Liver (tissue), 9 donors: Measurements from ENCODE around the gene PRICKLE1. TPM values are rescaled to one million over a fixed set of nuclear protein-coding genes. Genes with fewer than 3 reads are reported as not detected.

Source experiments
- DNase-seq: peaks from one replicate; pipeline ENCODE4 v3.0.0-alpha.2; 2017; ENCODE audit warnings: low spot score
- H3K27ac ChIP-seq, 2 donors: one replicate each; pipeline ENCODE4 v1.7.0; 2013; ENCODE audit warnings: inconsistent platforms in 2 of 2, low read length in 2 of 2, control low read depth in 1 of 2, low read depth in 1 of 2, mild to moderate bottlenecking in 1 of 2
- H3K27me3 ChIP-seq, 4 donors: one replicate each; pipeline versions ENCODE4 v1.6.1 to v1.7.0; 2013; ENCODE audit warnings: low read length in 3 of 4, inconsistent platforms in 1 of 4, mild to moderate bottlenecking in 1 of 4, moderate library complexity in 1 of 4; ENCODE audit not compliant: control insufficient read depth in 4 of 4, insufficient read depth in 4 of 4
- H3K36me3 ChIP-seq, 4 donors: one replicate each; pipeline versions ENCODE4 v1.6.1 to v1.7.0; 2013; ENCODE audit warnings: low read length in 3 of 4, mild to moderate bottlenecking in 3 of 4, low read depth in 1 of 4, moderate library complexity in 1 of 4; ENCODE audit not compliant: control insufficient read depth in 4 of 4, insufficient read depth in 3 of 4
- H3K4me1 ChIP-seq, 4 donors: one replicate each; pipeline versions ENCODE4 v1.6.1 to v1.7.0; 2013; ENCODE audit warnings: low read length in 3 of 4, mild to moderate bottlenecking in 3 of 4, moderate library complexity in 1 of 4; ENCODE audit not compliant: control insufficient read depth in 4 of 4, insufficient read depth in 4 of 4
- H3K4me3 ChIP-seq, 3 donors: one replicate each; pipeline versions ENCODE4 v1.6.1 to v1.7.0; 2013; ENCODE audit warnings: low read length in 3 of 3, control low read depth in 1 of 3, low read depth in 1 of 3, mild to moderate bottlenecking in 1 of 3
- H3K9ac ChIP-seq, 2 donors: one replicate each; pipeline ENCODE4 v1.7.0; 2013; ENCODE audit warnings: low read length in 2 of 2, mild to moderate bottlenecking in 2 of 2, moderate library complexity in 2 of 2, control low read depth in 1 of 2, low read depth in 1 of 2
- H3K9me3 ChIP-seq, 4 donors: one replicate each; pipeline versions ENCODE4 v1.6.1 to v1.7.0; 2013; ENCODE audit warnings: low read length in 3 of 4; ENCODE audit not compliant: control insufficient read depth in 4 of 4
- ATF3 ChIP-seq: IDR thresholded peaks from 2 replicates; pipeline ENCODE4 v1.6.1; 2016; ENCODE audit warnings: antibody characterized with exemption
- CTCF ChIP-seq: fragments of 150-350 bp; IDR thresholded peaks from 2 replicates; pipeline ENCODE4 v1.5.1; 2017; ENCODE audit warnings: improper control_type of control experiment, low read depth, low read length; ENCODE audit not compliant: missing input control
- FOXA1 ChIP-seq: IDR thresholded peaks from 2 replicates; pipeline ENCODE4 v1.6.1; 2016; ENCODE audit warnings: antibody characterized with exemption
- FOXA2 ChIP-seq: IDR thresholded peaks from 2 replicates; pipeline ENCODE4 v1.6.1; 2016; ENCODE audit warnings: antibody characterized with exemption
- GABPA ChIP-seq, 2 donors: IDR thresholded peaks in 1 of 2; conservative IDR thresholded peaks in 1 of 2; 2 replicates each; pipeline ENCODE4 v1.6.1; 2016; ENCODE audit warnings: antibody characterized with exemption in 2 of 2, mild to moderate bottlenecking in 1 of 2, moderate library complexity in 1 of 2
- HNF4A ChIP-seq, 2 donors: conservative IDR thresholded peaks; 2 replicates each; pipeline ENCODE4 v1.6.1; 2016; ENCODE audit warnings: antibody characterized with exemption in 2 of 2, mild to moderate bottlenecking in 2 of 2
- HNF4G ChIP-seq: IDR thresholded peaks from 2 replicates; pipeline ENCODE4 v1.6.1; 2016; ENCODE audit warnings: antibody characterized with exemption
- JUND ChIP-seq, 2 donors: IDR thresholded peaks; 2 replicates each; pipeline ENCODE4 v1.6.1; 2016; ENCODE audit warnings: antibody characterized with exemption in 2 of 2
- MAX ChIP-seq: IDR thresholded peaks from 2 replicates; pipeline ENCODE4 v1.6.1; 2016; ENCODE audit warnings: antibody characterized with exemption
- RAD21 ChIP-seq, 2 donors: IDR thresholded peaks; 2 replicates each; pipeline ENCODE4 v1.6.1; 2016; ENCODE audit warnings: antibody characterized with exemption in 2 of 2, mild to moderate bottlenecking in 2 of 2
- REST ChIP-seq: IDR thresholded peaks from 2 replicates; pipeline ENCODE4 v1.6.1; 2016; ENCODE audit warnings: antibody characterized with exemption, mild to moderate bottlenecking
- RXRA ChIP-seq, 2 donors: IDR thresholded peaks; 2 replicates each; pipeline ENCODE4 v1.6.1; 2017 to 2018; ENCODE audit warnings: antibody characterized with exemption in 2 of 2, mild to moderate bottlenecking in 1 of 2
- TAF1 ChIP-seq: conservative IDR thresholded peaks from 2 replicates; pipeline ENCODE4 v1.6.1; 2016; ENCODE audit warnings: antibody characterized with exemption, mild to moderate bottlenecking
- YY1 ChIP-seq: IDR thresholded peaks from 2 replicates; pipeline ENCODE4 v1.6.1; 2016; ENCODE audit warnings: antibody characterized with exemption, mild to moderate bottlenecking
- WGBS: extraction: QIAGEN DNeasy Blood & Tissue Kit; methylation state at CpG from one replicate; pipeline ENCODE4 v1.1.7; 2013; 5-methylcytosine and 5-hydroxymethylcytosine counted together
- polyA plus RNA-seq, 2 donors: library from polyadenylated mRNA; stranded (reverse) in 1 of 2; unstranded in 1 of 2; fragments of 200-250 nt in 1 of 2; fragments of >200 nt in 1 of 2; fragmentation: Nextera tagmentation in 1 of 2; extraction: Ambion mirVana in 1 of 2; gene quantifications; one replicate each; pipeline versions ENCODE4 v1.2.1 to v1.2.3, GENCODE V29; 2013 to 2015
- total RNA-seq, 2 donors: library from RNA; depleted of rRNA; stranded (reverse); fragments of >200 nt; gene quantifications; one replicate each; pipeline ENCODE4 v1.2.3, GENCODE V29; 2014
- TF ChIP-seq, protein P1 (sequence below): IDR thresholded peaks from 2 replicates; pipeline ENCODE4 v1.6.1; 2016; ENCODE audit warnings: antibody characterized with exemption
- donor health status: healthy.
- donor health status: healthy.
- donor health status: healthy.
- donor health status: healthy.
- donor health status: healthy.

PRICKLE1 gene
- total RNA-seq: 1 to 10 TPM; 3.7 to 5.7 TPM
- under 1 TPM; 0.59 to 0.65 TPM for polyA plus RNA-seq

GRCh38 chr12:42589465-42590329, at the start of gene PRICKLE1:
PRICKLE1 (minus strand) TSS chr12:42589746; CDS start chr12:42472516, 117,230 bp downstream.
- peaks cover 4 to 18% (median 14%) of the 10 kb centered on the region in 4 donors for H3K4me1 ChIP-seq
- no peak within 1 kb of the TSS for H3K9ac ChIP-seq
- H3K36me3 ChIP-seq: no peaks in the 10 kb centered on the region
- peak within 1 kb of the TSS in 1 of 2 donors; percentile 8 for H3K27ac ChIP-seq
- WGBS: 1% methylated on average over 107 of the region's 107 CpGs
- no peaks in the 10 kb centered on the region for H3K9me3 ChIP-seq
- peak within 1 kb of the TSS; percentile 37 to 75 (median 57) for H3K4me3 ChIP-seq
- no peak for DNase-seq
- TF ChIP-seq FOXA1: no peak
- TF ChIP-seq REST: no peak
- no peak for TF ChIP-seq HNF4A (conservative IDR thresholded peaks at IDR 0.05)
- TF ChIP-seq, protein P1, sequence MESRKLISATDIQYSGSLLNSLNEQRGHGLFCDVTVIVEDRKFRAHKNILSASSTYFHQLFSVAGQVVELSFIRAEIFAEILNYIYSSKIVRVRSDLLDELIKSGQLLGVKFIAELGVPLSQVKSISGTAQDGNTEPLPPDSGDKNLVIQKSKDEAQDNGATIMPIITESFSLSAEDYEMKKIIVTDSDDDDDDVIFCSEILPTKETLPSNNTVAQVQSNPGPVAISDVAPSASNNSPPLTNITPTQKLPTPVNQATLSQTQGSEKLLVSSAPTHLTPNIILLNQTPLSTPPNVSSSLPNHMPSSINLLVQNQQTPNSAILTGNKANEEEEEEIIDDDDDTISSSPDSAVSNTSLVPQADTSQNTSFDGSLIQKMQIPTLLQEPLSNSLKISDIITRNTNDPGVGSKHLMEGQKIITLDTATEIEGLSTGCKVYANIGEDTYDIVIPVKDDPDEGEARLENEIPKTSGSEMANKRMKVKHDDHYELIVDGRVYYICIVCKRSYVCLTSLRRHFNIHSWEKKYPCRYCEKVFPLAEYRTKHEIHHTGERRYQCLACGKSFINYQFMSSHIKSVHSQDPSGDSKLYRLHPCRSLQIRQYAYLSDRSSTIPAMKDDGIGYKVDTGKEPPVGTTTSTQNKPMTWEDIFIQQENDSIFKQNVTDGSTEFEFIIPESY: no peak
- TF ChIP-seq HNF4G: no peak
- no peak for TF ChIP-seq ATF3
- TF ChIP-seq TAF1: no peak
- peaks cover 0 to 9% (median 3%) of the 10 kb centered on the region in 4 donors for H3K27me3 ChIP-seq

DNA sequence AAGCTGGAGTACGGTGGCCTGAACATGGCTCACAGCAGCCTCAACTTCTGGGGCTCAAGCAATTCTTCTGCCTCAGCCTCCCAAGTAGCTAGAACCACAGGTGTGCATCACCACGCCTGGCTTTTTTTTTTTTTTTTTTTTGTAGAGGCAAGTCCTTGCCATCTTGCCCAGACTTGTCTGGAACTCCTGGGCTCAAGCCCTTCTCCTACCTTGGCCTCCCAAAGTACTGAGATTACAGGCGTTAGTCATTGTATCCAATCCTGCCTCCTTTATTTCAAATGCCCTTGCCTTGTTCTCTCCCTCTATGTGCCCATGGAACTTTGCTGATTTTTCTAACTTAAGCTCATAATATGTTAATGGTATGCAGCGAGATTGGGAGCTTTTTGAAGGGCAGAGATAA, 49.2 kb upstream of the PRICKLE1 start:
- 82% methylated on average over 4 of the region's 4 CpGs for WGBS
- no peak overlapping the region for H3K27ac ChIP-seq
- TF ChIP-seq REST (no peak), TAF1 (no peak), FOXA1 (no peak), JUND (IDR thresholded peaks at IDR 0.05) (no peak), ATF3 (no peak), MAX (no peak), YY1 (no peak), FOXA2 (no peak), CTCF (no peak), RAD21 (IDR thresholded peaks at IDR 0.05) (no peak), RXRA (IDR thresholded peaks at IDR 0.05) (no peak), GABPA (IDR thresholded peaks at IDR 0.05 in 1 of 2, conservative IDR thresholded peaks at IDR 0.05 in 1 of 2) (no peak), HNF4A (conservative IDR thresholded peaks at IDR 0.05) (no peak)
- TF ChIP-seq, protein P1: no peak

More for the DNA sequence above, 49.2 kb upstream of the PRICKLE1 start:
- Histone ChIP-seq H3K4me1 (no peaks in the 10 kb centered on the region), H3K27me3 (no peaks in the 10 kb centered on the region), H3K9me3 (no peaks in the 10 kb centered on the region), H3K9ac (no peak overlapping the region), H3K36me3 (no peaks in the 10 kb centered on the region), H3K4me3 (no peak overlapping the region)
- no peak for DNase-seq
